HG03196 (cell line): ENCODE measurements around the gene SLC35A5.

ENCODE experiments used
- ATAC-seq: cut with Tn5 transposase; IDR thresholded peaks from one replicate; pipeline ENCODE4 v1.9.1; 2021; ENCODE audit not compliant: unreplicated experiment

The SLC35A5 gene

GRCh38 chr3:112569265-112569664 lies 7.4 kb downstream of the SLC35A5 start:
- ATAC-seq: no peak

- no peak for ATAC-seq
Observed at GRCh38 chr3:112572701-112573100, 10.9 kb downstream of the SLC35A5 start.

GRCh38 chr3:112579232-112579631 lies 17.4 kb downstream of the SLC35A5 start:
- no peak for ATAC-seq

- no peak for ATAC-seq
Observed at GRCh38 chr3:112579697-112580096, 17.9 kb downstream of the SLC35A5 start.

GRCh38 chr3:112582244-112582874 lies 20.5 kb downstream of the SLC35A5 start:
- peak; percentile 76 for ATAC-seq

- no peak for ATAC-seq
Observed at GRCh38 chr3:112583105-112583504, 21.3 kb downstream of the SLC35A5 start.

GRCh38 chr3:112585782-112586181 lies 23.9 kb downstream of the SLC35A5 start:
- ATAC-seq: no peak

GRCh38 chr3:112587336-112587735 lies 25.5 kb downstream of the SLC35A5 start:
- ATAC-seq: no peak

- ATAC-seq: no peak
Observed at GRCh38 chr3:112593258-112593657, 31.4 kb downstream of the SLC35A5 start.

- no peak for ATAC-seq
Observed at GRCh38 chr3:112594856-112595255, 33.0 kb downstream of the SLC35A5 start.

- ATAC-seq: no peak
Observed at GRCh38 chr3:112597945-112598344, 36.1 kb downstream of the SLC35A5 start.

- ATAC-seq: no peak
Observed at GRCh38 chr3:112598731-112599130, 36.9 kb downstream of the SLC35A5 start.

- peak; percentile 82 for ATAC-seq
Observed at GRCh38 chr3:112602217-112602838, 40.5 kb downstream of the SLC35A5 start.

- no peak for ATAC-seq
Observed at GRCh38 chr3:112604536-112604935, 42.7 kb downstream of the SLC35A5 start.

GRCh38 chr3:112605285-112605684 lies 43.4 kb downstream of the SLC35A5 start:
- ATAC-seq: no peak

- no peak for ATAC-seq
Observed at GRCh38 chr3:112606098-112606497, 44.3 kb downstream of the SLC35A5 start.

- ATAC-seq: no peak
Observed at GRCh38 chr3:112607863-112608262, 46.0 kb downstream of the SLC35A5 start.

- no peak for ATAC-seq
Observed at GRCh38 chr3:112610121-112610520, 48.3 kb downstream of the SLC35A5 start.

- no peak for ATAC-seq
Observed at GRCh38 chr3:112611752-112612515, 50.1 kb downstream of the SLC35A5 start.

- no peak for ATAC-seq
Observed at GRCh38 chr3:112615989-112616731, 54.3 kb downstream of the SLC35A5 start.

- ATAC-seq: no peak
Observed at GRCh38 chr3:112617285-112617684, 55.4 kb downstream of the SLC35A5 start.
